Measurements from ENCODE around the gene PHC2. TPM values are rescaled to one million over a fixed set of nuclear protein-coding genes. Genes with fewer than 3 reads are reported as not detected.

The PHC2 gene
- total RNA-seq, 1 donor from 2014 or later: 105 TPM

- no peak for DNase-seq
- Histone ChIP-seq H3K4me3 (no peak overlapping the region), H3K4me1 (peaks cover 55% of the 10 kb centered on the region), H3K9me3 (replicated peaks) (no peaks in the 10 kb centered on the region), H3K36me3 (peaks cover 16% of the 10 kb centered on the region), H3K27ac (replicated peaks) (no peak overlapping the region), H3K27me3 (ENCODE audit: low read depth) (no peaks in the 10 kb centered on the region)
- intact Hi-C loops (cut with micrococcal nuclease): loop anchor here (10.0 kb wide), 1 partner anchor 82 kb away; no protein-coding TSS in a partner anchor
- TF ChIP-seq CTCF (IDR thresholded peaks at IDR 0.05; ENCODE audit: borderline replicate concordance): no peak
Observed at GRCh38 chr1:33372677-33373076, 58.2 kb downstream of the PHC2 start.

GRCh38 chr1:33372162-33372561 lies 58.7 kb downstream of the PHC2 start:
- Histone ChIP-seq H3K4me3 (no peak overlapping the region), H3K36me3 (peaks cover 16% of the 10 kb centered on the region), H3K27ac (replicated peaks) (no peak overlapping the region), H3K4me1 (peaks cover 55% of the 10 kb centered on the region), H3K9me3 (replicated peaks) (no peaks in the 10 kb centered on the region), H3K27me3 (ENCODE audit: low read depth) (no peaks in the 10 kb centered on the region)
- TF ChIP-seq CTCF (IDR thresholded peaks at IDR 0.05; ENCODE audit: borderline replicate concordance): no peak
- intact Hi-C loops (cut with micrococcal nuclease): loop anchor here (10.0 kb wide), 1 partner anchor 83 kb away; no protein-coding TSS in a partner anchor
- DNase-seq: no peak

GRCh38 chr1:33371334-33371733 lies 59.6 kb downstream of the PHC2 start:
- peaks cover 60% of the 10 kb centered on the region for H3K4me1 ChIP-seq

GRCh38 chr1:33370827-33371226 lies 60.1 kb downstream of the PHC2 start:
- H3K4me3 ChIP-seq: no peak overlapping the region
- DNase-seq: no peak
- intact Hi-C loops (cut with micrococcal nuclease): loop anchor here (10.0 kb wide), 1 partner anchor 84 kb away; no protein-coding TSS in a partner anchor
- no peak for TF ChIP-seq CTCF (IDR thresholded peaks at IDR 0.05; ENCODE audit: borderline replicate concordance)
- peaks cover 16% of the 10 kb centered on the region for H3K36me3 ChIP-seq
- H3K9me3 ChIP-seq (replicated peaks): no peaks in the 10 kb centered on the region
- peaks cover 65% of the 10 kb centered on the region for H3K4me1 ChIP-seq
- H3K27ac ChIP-seq (replicated peaks): peak overlapping the region; percentile 69
- H3K27me3 ChIP-seq (ENCODE audit: low read depth): no peaks in the 10 kb centered on the region

More at GRCh38 chr1:33371334-33371733, 59.6 kb downstream of the PHC2 start:
- no peak for DNase-seq
- Histone ChIP-seq H3K27ac (replicated peaks) (peak overlapping the region; percentile 69), H3K36me3 (peaks cover 16% of the 10 kb centered on the region), H3K27me3 (ENCODE audit: low read depth) (no peaks in the 10 kb centered on the region), H3K4me3 (no peak overlapping the region), H3K9me3 (replicated peaks) (no peaks in the 10 kb centered on the region)
- intact Hi-C loops (cut with micrococcal nuclease): loop anchor here (10.0 kb wide), 1 partner anchor 83 kb away; no protein-coding TSS in a partner anchor
- no peak for TF ChIP-seq CTCF (IDR thresholded peaks at IDR 0.05; ENCODE audit: borderline replicate concordance)

- H3K36me3 ChIP-seq: peaks cover 16% of the 10 kb centered on the region
- intact Hi-C loops (cut with micrococcal nuclease): loop anchor here (10.0 kb wide), 1 partner anchor 84 kb away; no protein-coding TSS in a partner anchor
- H3K27me3 ChIP-seq (ENCODE audit: low read depth): no peaks in the 10 kb centered on the region
- H3K4me1 ChIP-seq: peaks cover 68% of the 10 kb centered on the region
- DNase-seq: peak; percentile 60
- H3K4me3 ChIP-seq: no peak overlapping the region
- no peaks in the 10 kb centered on the region for H3K9me3 ChIP-seq (replicated peaks)
- H3K27ac ChIP-seq (replicated peaks): peak overlapping the region; percentile 69
- no peak for TF ChIP-seq CTCF (IDR thresholded peaks at IDR 0.05; ENCODE audit: borderline replicate concordance)
Observed at GRCh38 chr1:33370301-33370700, 60.6 kb downstream of the PHC2 start.

Measured in left ventricle myocardium inferior (tissue), 1 donor.